NCI-H2171 (cell line): ENCODE measurements around the gene MCC.
"Not testable (repeated sequence)": the region's sequence is repeated elsewhere in the genome, so short reads cannot be mapped to it uniquely, and the experiment has no call there.

Experiments
- DNase-seq: peaks from one replicate; lab custom pipeline; 2025; lab: John Stamatoyannopoulos, UW

Gene MCC

GRCh38 chr5:113490317-113490716, 2.1 kb upstream of the MCC start:
- no peak for DNase-seq

- no peak for DNase-seq
These were observed 1.0 kb upstream of the MCC start for GRCh38 chr5:113489299-113489698.

- no peak for DNase-seq
These were observed 462 bp upstream of the MCC start for GRCh38 chr5:113488645-113489184.

- no peak for DNase-seq
These were observed 855 bp downstream of the MCC start for GRCh38 chr5:113487416-113487780.

DNA sequence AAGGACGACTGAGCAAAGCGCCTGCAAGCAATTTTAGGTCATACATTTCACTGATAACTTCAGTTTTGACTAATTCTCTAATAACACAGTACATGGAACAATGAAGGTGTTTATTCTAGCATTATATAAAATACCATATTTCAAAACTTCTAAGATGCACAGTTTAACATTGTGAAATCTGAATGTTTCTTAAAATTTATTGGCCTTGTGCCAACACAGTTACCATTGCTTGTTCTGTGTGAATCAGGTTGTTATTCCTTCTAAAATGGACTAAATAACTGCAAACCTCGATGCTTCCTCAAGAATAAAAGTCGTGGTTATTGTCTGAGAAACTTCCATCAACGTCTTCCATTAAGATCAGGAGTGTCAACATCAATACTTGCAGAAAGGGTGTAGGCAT, 8.0 kb downstream of the MCC start:
- DNase-seq, result no peak

GRCh38 chr5:113478691-113479090, 9.6 kb downstream of the MCC start:
- DNase-seq, result no peak

DNA sequence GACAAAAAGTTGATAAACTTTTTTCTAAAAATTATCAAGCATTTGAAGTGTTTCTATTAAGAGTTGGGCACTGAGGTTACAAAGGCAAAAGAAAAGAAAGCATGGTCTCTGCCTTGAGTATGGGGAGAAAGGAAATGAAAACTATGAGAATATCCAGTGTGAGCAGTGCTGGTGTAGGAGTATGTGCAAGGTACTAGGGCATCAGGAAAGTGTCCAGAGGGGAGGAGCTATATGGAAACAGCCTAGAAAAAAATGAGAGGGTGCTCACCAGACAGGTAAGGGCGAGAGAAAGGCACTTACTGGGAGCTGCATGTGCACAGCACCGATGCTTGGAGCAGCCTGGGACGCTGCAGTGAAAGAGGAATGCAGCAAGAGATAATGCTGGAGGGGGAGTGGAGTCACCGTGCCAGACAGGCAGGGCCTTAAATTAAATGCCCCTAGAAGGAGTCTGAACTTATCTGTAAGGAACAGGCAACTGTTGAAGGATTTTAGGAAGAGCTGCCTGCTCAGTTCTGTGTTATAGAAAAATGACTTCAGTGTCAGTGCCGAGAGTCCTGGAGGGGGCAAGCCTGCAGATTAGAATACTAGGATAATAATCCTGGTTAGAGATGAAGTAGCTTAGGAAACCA, 14.0 kb downstream of the MCC start:
- no peak for DNase-seq

- no peak for DNase-seq
These were observed 25.2 kb downstream of the MCC start for GRCh38 chr5:113463032-113463431.

DNA sequence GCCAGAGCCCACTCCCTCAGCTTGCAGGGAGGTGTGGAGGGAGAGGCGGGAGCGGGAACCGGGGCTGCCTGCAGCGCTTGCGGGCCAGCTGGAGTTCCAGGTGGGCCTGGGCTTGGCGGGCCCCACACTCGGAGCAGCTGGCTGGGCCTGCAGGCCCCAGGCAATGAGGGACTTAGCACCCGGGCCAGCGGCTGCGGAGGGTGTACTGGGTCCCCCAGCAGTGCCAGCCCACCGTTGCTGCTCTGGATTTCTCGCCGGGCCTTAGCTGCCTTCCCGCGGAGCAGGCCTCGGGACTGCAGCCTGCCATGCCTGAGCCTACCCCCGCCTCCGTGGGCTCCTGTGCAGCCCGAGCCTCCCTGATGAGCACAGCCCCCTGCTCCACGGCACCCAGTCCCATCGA, 31.1 kb downstream of the MCC start:
- DNase-seq, result not testable (repeated sequence)

DNA sequence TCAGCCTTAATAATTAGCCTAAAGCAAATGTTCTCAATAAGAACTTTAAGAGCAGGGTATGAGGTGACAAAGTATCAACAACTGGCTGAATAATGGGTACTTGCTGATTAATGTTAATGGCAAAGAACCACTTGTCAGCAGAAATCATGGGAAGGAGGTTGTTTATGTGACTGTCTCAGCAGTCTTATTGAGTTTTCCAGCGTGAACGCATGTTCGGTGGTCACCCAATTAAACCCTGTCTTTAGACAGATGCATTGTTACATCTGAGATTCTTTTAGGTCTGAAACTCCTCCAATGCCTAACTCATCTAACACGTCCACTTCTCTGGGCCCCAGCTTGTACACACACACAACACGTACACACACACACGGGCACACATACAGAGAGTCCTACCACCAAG, 35.3 kb downstream of the MCC start:
- DNase-seq, result no peak

GRCh38 chr5:113451797-113452196, 36.5 kb downstream of the MCC start:
- DNase-seq, result no peak

DNA sequence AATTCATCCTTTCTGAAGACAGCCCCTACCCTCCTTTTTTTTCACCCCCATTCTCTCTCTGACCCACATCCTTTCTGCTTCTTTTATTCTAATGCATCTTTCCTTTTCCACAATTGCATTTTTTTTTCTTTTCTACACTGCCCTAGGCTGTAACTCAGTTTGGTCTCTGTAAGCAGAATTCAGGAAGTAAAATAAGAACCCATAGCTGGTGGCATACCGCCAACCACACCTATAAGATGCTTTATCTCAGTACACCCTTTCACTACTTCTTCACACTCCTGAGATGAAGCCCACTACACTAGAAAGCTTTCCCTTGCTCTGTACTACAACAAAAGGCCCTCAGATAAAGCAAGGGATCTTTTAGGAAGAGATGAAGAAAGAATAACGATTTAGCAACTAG, 37.3 kb downstream of the MCC start:
- no peak for DNase-seq

DNA sequence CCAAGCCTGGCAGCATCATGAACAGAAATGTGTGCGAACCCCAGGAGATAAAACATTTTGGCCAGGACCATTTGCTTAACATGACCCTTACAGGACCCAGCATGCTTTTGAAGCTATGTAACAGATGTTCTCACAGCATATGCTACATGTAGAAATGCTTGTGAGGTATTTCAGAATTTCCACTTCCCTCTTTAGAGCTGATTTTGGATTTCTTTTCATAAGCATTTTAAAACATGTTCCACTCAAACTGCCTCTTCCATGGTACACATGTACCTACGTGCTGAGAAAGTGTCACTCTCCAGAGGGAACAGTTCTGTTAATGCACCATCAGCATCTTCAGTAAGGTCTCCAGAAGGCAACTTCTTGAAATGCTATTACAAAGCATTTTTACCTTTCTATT, 37.8 kb downstream of the MCC start:
- no peak for DNase-seq

DNA sequence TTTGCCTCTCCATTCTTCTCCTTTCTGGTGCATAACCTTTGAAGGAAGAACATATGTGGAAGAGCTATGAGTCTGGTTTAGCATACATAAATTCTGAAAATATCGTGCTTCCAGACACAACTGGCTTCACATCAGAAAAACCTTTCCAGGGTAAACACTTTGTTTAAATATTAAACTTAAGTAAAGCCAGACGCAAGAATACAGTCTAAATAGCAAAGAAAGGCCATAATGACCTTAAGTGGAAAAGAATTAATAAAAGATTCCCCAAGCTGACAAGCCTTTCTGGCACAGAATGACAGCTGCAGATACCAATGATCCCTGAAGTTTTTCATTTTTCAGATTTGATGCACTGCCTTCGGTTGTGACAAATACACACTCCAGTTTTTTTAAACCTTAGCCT, 40.0 kb downstream of the MCC start:
- no peak for DNase-seq

DNA sequence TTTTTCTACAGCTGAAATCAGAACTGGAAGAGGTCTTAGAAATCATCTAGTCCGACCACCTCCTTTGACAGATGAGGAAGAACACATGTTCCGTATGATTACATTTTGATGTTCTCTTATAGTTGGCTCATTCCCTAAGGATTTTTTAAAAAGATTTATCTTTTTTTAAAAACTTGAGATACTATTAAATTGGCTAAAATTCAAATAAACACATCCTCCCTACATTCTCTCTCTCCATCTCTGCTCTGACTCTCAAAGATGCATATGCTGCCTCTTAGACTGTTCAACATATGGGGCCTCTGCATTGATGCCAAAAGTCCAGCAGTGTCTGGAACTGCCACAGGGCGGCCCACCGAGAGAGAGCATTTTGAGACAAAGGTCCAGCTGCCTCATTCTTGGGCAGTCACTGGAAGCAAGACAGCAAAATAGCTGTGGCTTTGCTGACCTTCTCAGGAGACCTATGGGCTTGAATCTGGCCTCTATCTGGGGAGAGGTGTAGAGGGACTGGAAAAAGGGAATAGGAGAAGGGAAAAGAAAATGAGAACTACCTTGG, 40.7 kb downstream of the MCC start:
- no peak for DNase-seq

DNA sequence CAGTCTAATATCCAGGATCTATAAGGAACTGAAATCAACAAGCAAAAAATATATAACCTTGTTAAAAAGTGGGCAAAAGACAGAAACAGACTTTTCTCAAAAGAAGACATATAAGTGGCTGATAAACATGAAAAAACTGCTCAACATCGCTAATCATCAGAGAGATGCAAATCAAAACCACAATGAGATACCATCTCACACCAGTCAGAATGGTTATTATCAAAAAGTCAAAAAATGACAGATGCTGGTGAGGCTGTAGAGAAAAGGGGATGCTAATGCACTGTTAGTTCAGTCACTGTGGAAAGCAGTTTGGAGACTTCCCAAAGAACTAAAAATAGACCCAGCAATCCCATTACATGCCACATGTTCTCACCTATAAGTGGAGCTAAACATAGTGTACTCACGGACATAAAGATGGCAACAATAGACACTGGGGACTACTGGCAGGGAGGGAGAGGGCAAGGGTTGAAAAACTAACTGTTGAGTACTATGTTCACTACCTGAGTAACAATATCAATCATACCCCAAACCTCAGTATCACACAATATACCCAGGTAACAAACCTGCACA, 41.8 kb downstream of the MCC start:
- DNase-seq, result no peak

- no peak for DNase-seq
These were observed 51.1 kb downstream of the MCC start for GRCh38 chr5:113437111-113437510.

GRCh38 chr5:113435575-113435974, 52.7 kb downstream of the MCC start:
- no peak for DNase-seq

- DNase-seq, result no peak
These were observed 53.4 kb downstream of the MCC start, which contains the start of gene TSSK1B for GRCh38 chr5:113434889-113435288. TSS of gene TSSK1B (minus strand) at chr5:113434989. CDS start at chr5:113434839, 150 bp downstream.

- no peak for DNase-seq
These were observed 54.2 kb downstream of the MCC start for GRCh38 chr5:113433862-113434612.

DNA sequence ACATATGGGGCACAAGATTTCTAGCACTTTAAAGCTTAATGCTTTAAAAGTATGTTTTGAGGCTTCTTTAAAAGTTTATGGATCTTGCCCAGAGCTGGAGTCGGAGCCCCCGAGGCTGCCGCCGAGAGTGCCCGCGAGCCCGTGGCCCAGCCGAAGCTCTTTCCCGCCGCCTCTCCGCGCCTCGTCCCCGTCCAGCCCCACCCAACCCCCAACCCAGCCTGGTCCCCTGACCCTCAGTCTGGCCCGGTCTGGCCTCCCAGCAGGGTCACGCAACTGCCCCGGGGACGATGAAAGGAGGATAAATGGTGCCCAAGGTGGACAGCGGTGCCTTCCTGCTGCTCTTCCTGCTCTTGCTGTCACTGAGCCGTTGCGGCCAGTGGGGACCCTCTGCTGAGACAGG, 55.2 kb downstream of the MCC start:
- no peak for DNase-seq

DNA sequence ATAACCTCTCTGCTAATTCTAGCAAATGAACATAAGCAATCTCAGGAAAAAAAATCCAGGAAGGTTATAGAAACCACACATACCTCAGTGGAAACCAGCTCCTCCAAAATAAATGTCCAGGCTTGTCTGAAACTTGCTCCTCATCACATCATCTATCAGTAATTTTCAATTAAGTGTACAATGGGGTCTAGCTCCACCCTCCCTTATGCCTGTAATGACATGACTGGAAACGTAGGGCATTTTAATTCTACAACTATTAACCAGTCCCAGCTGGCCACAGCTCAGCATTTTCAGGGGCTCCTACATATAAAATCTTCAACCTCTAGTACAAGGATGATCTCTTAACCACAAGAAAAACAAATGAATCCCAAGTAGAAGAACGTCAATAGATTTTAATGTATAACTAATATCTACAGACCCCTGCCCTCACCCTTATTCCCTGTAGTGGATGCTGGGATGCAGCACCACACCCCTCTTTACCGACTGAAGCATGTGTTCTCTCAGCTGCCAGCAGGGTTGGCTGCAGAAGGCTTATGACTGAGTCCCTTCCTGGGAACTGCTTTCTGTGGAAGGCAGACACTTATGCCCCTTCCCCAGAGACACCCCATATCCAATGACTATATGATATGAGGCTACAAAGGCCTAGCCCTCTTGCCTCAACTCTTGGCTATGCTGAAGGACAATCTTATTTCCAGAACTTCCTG, 60.2 kb downstream of the MCC start:
- DNase-seq, result no peak
